IMR-90 (cell line): Measurements from ENCODE around the gene PCDHGA9. TPM values are rescaled to one million over a fixed set of nuclear protein-coding genes. Genes with fewer than 3 reads are reported as not detected.

Experiments
- ATAC-seq: fragments of 200-7000 bp; cut with Tn5 transposase; 2 replicates; pipeline ENCODE4 v1.9.1; 2020; ENCODE audit warnings: low read depth, mild to moderate bottlenecking, moderate library complexity
- BruUV-seq: library from RNA; stranded (reverse); fragments of 400-500 nt; replicated peaks from 2 replicates; lab custom pipeline; 2021; lab: Mats Ljungman, UMichigan
- CTCF ChIA-PET: fragments of 300-600 bp; formaldehyde crosslinking; extraction: SDS; loops from one replicate; lab custom pipeline; 2021; ENCODE audit warnings: antibody characterized with exemption; lab: Yijun Ruan, JAX
- POLR2A ChIA-PET: fragments of 300-600 bp; sonication (Branson Sonifier 250); formaldehyde crosslinking; loops from one replicate; lab custom pipeline; 2022; ENCODE audit warnings: antibody characterized with exemption; ENCODE audit not compliant: unreplicated experiment; lab: Charles Lee
- DNase-seq: peaks from one replicate; pipeline ENCODE4 v3.0.0; 2013
- H2AFZ ChIP-seq: replicated peaks from 2 replicates; pipeline ENCODE3; 2013; ENCODE audit warnings: low read length, mild to moderate bottlenecking; ENCODE audit not compliant: poor library complexity
- H2AK5ac ChIP-seq: 2 replicates; pipeline ENCODE4 v1.6.1; 2013; ENCODE audit warnings: low read depth, low read length, inconsistent platforms
- H2AK9ac ChIP-seq: replicated peaks from 2 replicates; pipeline ENCODE3; 2013; ENCODE audit warnings: mild to moderate bottlenecking, low read depth, low read length, moderate library complexity; ENCODE audit not compliant: poor library complexity
- H2BK120ac ChIP-seq: 2 replicates; pipeline ENCODE4 v1.6.1; 2013; ENCODE audit warnings: low read depth, low read length, inconsistent platforms
- H2BK15ac ChIP-seq: 3 replicates; pipeline ENCODE4 v1.6.1; 2013; ENCODE audit warnings: low read depth, low read length, inconsistent platforms
- H2BK20ac ChIP-seq: 2 replicates; pipeline ENCODE4 v1.6.1; 2013; ENCODE audit warnings: low read depth, mild to moderate bottlenecking, inconsistent platforms, low read length, moderate library complexity
- H2BK5ac ChIP-seq: 2 replicates; pipeline ENCODE4 v1.6.1; 2013; ENCODE audit warnings: mild to moderate bottlenecking, low read depth, low read length, inconsistent platforms; ENCODE audit not compliant: poor library complexity, severe bottlenecking
- H3K14ac ChIP-seq: replicated peaks from 2 replicates; pipeline ENCODE4 v1.6.1; 2013; ENCODE audit warnings: low read depth, low read length, inconsistent platforms
- H3K18ac ChIP-seq: 2 replicates; pipeline ENCODE4 v1.6.1; 2013; ENCODE audit warnings: low read depth, low read length, control low read depth
- H3K23ac ChIP-seq: 2 replicates; pipeline ENCODE4 v1.6.1; 2013; ENCODE audit warnings: low read depth, low read length, inconsistent platforms
- H3K27ac ChIP-seq: 2 replicates; pipeline ENCODE4 v1.5.1; 2013; ENCODE audit warnings: mild to moderate bottlenecking, control low read depth, low read length; ENCODE audit not compliant: insufficient read depth
- H3K27me3 ChIP-seq: 2 replicates; pipeline ENCODE4 v1.6.1; 2013; ENCODE audit warnings: low read length; ENCODE audit not compliant: control insufficient read depth, insufficient read depth
- H3K36me3 ChIP-seq: 2 replicates; pipeline ENCODE4 v1.6.1; 2013; ENCODE audit warnings: low read length, mixed read lengths; ENCODE audit not compliant: control insufficient read depth, insufficient read depth
- H3K4ac ChIP-seq: 2 replicates; pipeline ENCODE4 v1.6.1; 2013; ENCODE audit warnings: low read depth, low read length, inconsistent platforms
- H3K4me1 ChIP-seq: 2 replicates; pipeline ENCODE4 v1.6.1; 2013; ENCODE audit warnings: low read length, mixed read lengths; ENCODE audit not compliant: control insufficient read depth, insufficient read depth
- H3K4me2 ChIP-seq: 2 replicates; pipeline ENCODE4 v1.6.1; 2013; ENCODE audit warnings: low read depth, mild to moderate bottlenecking, control low read depth, low read length, moderate library complexity
- H3K4me3 ChIP-seq: 2 replicates; pipeline ENCODE4 v1.5.1; 2013; ENCODE audit warnings: low read depth, mild to moderate bottlenecking, control low read depth, low read length, moderate library complexity; ENCODE audit not compliant: insufficient read depth
- H3K56ac ChIP-seq: 2 replicates; pipeline ENCODE4 v1.6.1; 2013; ENCODE audit warnings: low read length, inconsistent platforms; ENCODE audit not compliant: insufficient read depth; ENCODE audit errors: extremely low read depth
- H3K79me1 ChIP-seq, 2 experiments: 2 replicates each; pipeline ENCODE4 v1.6.1; 2013; ENCODE audit warnings: low read length in 2 of 2, inconsistent platforms in 1 of 2, low read depth in 1 of 2
- H3K9ac ChIP-seq: 2 replicates; pipeline ENCODE4 v1.6.1; 2013; ENCODE audit warnings: low read depth, low read length, control low read depth
- H3K9me1 ChIP-seq: 2 replicates; pipeline ENCODE4 v1.6.1; 2013; ENCODE audit warnings: low read length, inconsistent platforms; ENCODE audit not compliant: insufficient read depth
- H3K9me3 ChIP-seq: 2 replicates; pipeline ENCODE4 v1.6.1; 2013; ENCODE audit warnings: low read length; ENCODE audit not compliant: control insufficient read depth, insufficient read depth
- H4K20me1 ChIP-seq: 2 replicates; pipeline ENCODE4 v1.6.1; 2013; ENCODE audit warnings: low read length, inconsistent platforms; ENCODE audit not compliant: insufficient read depth
- H4K5ac ChIP-seq: 2 replicates; pipeline ENCODE4 v1.6.1; 2013; ENCODE audit warnings: mild to moderate bottlenecking, low read depth, low read length, control low read depth
- H4K8ac ChIP-seq, 2 experiments: 2 replicates each; pipeline ENCODE4 v1.6.1; 2013; ENCODE audit warnings: low read depth in 2 of 2, low read length in 2 of 2, control low read depth in 1 of 2, inconsistent platforms in 1 of 2
- H4K91ac ChIP-seq: 2 replicates; pipeline ENCODE4 v1.6.1; 2013; ENCODE audit warnings: low read depth, low read length, inconsistent platforms; ENCODE audit not compliant: insufficient read depth
- BHLHE40 ChIP-seq: fragments of 150-350 bp; IDR thresholded peaks from 2 replicates; pipeline ENCODE4 v1.6.1; 2016; ENCODE audit warnings: mild to moderate bottlenecking, low read depth, low read length
- FOS ChIP-seq: fragments of 150-350 bp; IDR thresholded peaks from 2 replicates; pipeline ENCODE4 v1.6.1; 2016; ENCODE audit warnings: low read depth, low read length
- MAZ ChIP-seq: IDR thresholded peaks from 2 replicates; pipeline ENCODE4 v1.6.1; 2012; ENCODE audit warnings: low read depth, mild to moderate bottlenecking, low read length, improper control_type of control experiment, moderate library complexity, borderline replicate concordance
- MXI1 ChIP-seq: IDR thresholded peaks from 2 replicates; pipeline ENCODE4 v1.6.1; 2012; ENCODE audit warnings: low read depth, mild to moderate bottlenecking, low read length, moderate library complexity, borderline replicate concordance
- POLR2A ChIP-seq: IDR thresholded peaks from 2 replicates; pipeline ENCODE4 v1.6.1; 2012; ENCODE audit warnings: mild to moderate bottlenecking, low read depth, low read length
- RCOR1 ChIP-seq: IDR thresholded peaks from 2 replicates; pipeline ENCODE4 v1.6.1; 2012; ENCODE audit warnings: mild to moderate bottlenecking, low read length, improper control_type of control experiment; ENCODE audit not compliant: insufficient replicate concordance
- RFX5 ChIP-seq: IDR thresholded peaks from 2 replicates; pipeline ENCODE4 v1.8.0; 2012; ENCODE audit warnings: low read depth, mild to moderate bottlenecking, low read length, moderate library complexity
- WGBS, 2 experiments: methylation state at CpG; one replicate each; pipeline versions ENCODE4 v1.1.5 to v1.1.7; 2013; ENCODE audit warnings: missing lambda C conversion rate in 2 of 2; ENCODE audit not compliant: insufficient read length in 1 of 2; ENCODE audit errors: extremely low coverage in 2 of 2; 5-methylcytosine and 5-hydroxymethylcytosine counted together
- dilution Hi-C: fragments of 300-500 bp; cut with HindIII; formaldehyde crosslinking; loops from one replicate; pipeline ENCODE4 v1.14.3; 2018; ENCODE audit warnings: low sequenced_read_pairs; ENCODE audit not compliant: unreplicated experiment
- in situ Hi-C: fragments of 300-500 bp; cut with MboI; formaldehyde crosslinking; loops from 3 replicates; pipeline ENCODE4 v1.14.3; 2019; ENCODE audit warnings: low sequenced_read_pairs, inconsistent platforms, mixed read lengths
- intact Hi-C: fragments of 100-400 bp; cut with micrococcal nuclease; formaldehyde crosslinking; loops from 2 replicates; pipeline ENCODE4 v1.10.0; 2022
- polyA plus RNA-seq, 3 experiments: library from polyadenylated mRNA; depleted of rRNA; stranded (reverse); fragments of >200 nt; gene quantifications; 2 replicates each; pipeline ENCODE4 v1.2.3, GENCODE V29; 2012; ENCODE audit warnings: low replicate concordance in 1 of 3
- total RNA-seq: library from RNA; depleted of rRNA; stranded (reverse); fragments of >200 nt; gene quantifications from 2 replicates; pipeline ENCODE4 v1.2.3, GENCODE V29; 2012
- TF ChIP-seq, protein P1 (sequence below): fragments of 150-350 bp; IDR thresholded peaks from 2 replicates; pipeline ENCODE4 v1.6.1; 2017; ENCODE audit warnings: mild to moderate bottlenecking, antibody characterized with exemption, low read length, low read depth
- TF ChIP-seq, protein P2 (sequence below): fragments of 150-350 bp; IDR thresholded peaks from 2 replicates; pipeline ENCODE4 v1.6.1; 2016; ENCODE audit warnings: low read depth, mild to moderate bottlenecking, low read length, moderate library complexity, borderline replicate concordance

The PCDHGA9 gene
- total and polyA plus RNA-seq, 2 of the 4 experiments (the other 2 are of a cell fraction): 1.8 to 4.5 TPM

DNA sequence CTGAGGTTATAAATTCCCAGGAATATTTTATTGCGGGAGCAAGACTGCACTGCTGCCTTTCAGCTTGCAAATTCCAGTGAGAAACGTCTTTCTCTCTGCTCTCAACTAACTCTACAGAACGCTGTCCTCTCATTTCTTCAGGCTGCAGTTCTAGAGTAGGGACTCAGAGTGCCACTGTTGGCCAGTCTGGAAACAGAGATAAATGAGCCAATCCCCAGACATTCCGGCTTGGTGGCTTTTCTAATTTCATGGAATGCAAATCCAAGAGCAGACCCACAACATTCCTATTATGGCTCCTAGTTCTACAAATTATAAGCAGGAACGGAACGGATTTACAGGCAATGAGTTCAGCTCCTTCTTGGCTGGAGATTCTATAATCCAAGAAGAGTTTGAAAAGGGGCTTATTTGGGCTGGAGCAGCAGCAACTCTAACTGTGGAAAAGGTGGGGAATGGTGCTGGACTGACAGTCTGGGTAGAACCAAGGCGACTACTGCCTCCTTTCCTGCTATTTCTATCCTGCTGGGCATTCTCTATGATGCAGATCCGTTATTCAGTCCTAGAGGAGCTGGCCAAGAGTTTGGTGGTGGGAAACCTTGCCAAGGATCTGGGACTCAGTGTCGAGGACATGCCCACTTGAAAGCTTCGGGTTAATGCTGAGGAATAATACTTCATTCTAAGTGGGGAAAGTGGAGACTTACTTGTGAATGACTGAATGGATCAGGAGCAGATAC is 37.0 kb downstream of the PCDHGA9 start:
- Histone ChIP-seq H4K91ac (no peak overlapping the region), H3K18ac (no peak overlapping the region), H3K4ac (no peak overlapping the region), H2AK5ac (no peak overlapping the region), H3K27ac (no peak overlapping the region), H4K8ac (no peak overlapping the region), H3K56ac (no peak overlapping the region), H3K9me1 (no peaks in the 10 kb centered on the region), H3K4me3 (no peak overlapping the region), H2AK9ac (no peak overlapping the region), H4K5ac (no peak overlapping the region), H3K4me1 (peaks cover 2% of the 10 kb centered on the region; the same call in 1 of the 2 replicates), H2BK20ac (no peak overlapping the region), H3K27me3 (no peaks in the 10 kb centered on the region), H3K4me2 (no peak overlapping the region), H3K14ac (no peak overlapping the region), H4K20me1 (no peaks in the 10 kb centered on the region), H3K23ac (no peak overlapping the region), H3K79me1 (peaks cover 24 to 30% of the 10 kb centered on the region in 2 experiments), H3K9me3 (peaks cover 10% of the 10 kb centered on the region; the same call in 1 of the 2 replicates), H2BK5ac (no peak overlapping the region), H2AFZ (no peak overlapping the region), H2BK15ac (no peak overlapping the region), H2BK120ac (no peak overlapping the region), H3K9ac (no peak overlapping the region), H3K36me3 (peaks cover 11% of the 10 kb centered on the region)
- WGBS, 2 experiments: 76% methylated on average over 3 of the region's 10 CpGs; no CpG with 5 or more reads in 1 of the 2 experiments
- CTCF ChIA-PET: interaction anchor here (0.6 kb wide), 2 partner anchors 72 to 118 kb away, joined by 3 to 5 read pairs; no protein-coding TSS in a partner anchor
- DNase-seq: no peak
- POLR2A ChIA-PET: no interaction called here
- in situ Hi-C loops (no loop called here), intact Hi-C loops (no loop called here), dilution Hi-C loops (no loop called here)
- TF ChIP-seq, protein P1, sequence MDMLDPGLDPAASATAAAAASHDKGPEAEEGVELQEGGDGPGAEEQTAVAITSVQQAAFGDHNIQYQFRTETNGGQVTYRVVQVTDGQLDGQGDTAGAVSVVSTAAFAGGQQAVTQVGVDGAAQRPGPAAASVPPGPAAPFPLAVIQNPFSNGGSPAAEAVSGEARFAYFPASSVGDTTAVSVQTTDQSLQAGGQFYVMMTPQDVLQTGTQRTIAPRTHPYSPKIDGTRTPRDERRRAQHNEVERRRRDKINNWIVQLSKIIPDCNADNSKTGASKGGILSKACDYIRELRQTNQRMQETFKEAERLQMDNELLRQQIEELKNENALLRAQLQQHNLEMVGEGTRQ: no peak
- TF ChIP-seq MAZ: no peak
- no peak for TF ChIP-seq POLR2A
- TF ChIP-seq MXI1: no peak
- no peak for TF ChIP-seq RCOR1
- no peak for TF ChIP-seq BHLHE40
- TF ChIP-seq FOS: no peak
- TF ChIP-seq, protein P2, sequence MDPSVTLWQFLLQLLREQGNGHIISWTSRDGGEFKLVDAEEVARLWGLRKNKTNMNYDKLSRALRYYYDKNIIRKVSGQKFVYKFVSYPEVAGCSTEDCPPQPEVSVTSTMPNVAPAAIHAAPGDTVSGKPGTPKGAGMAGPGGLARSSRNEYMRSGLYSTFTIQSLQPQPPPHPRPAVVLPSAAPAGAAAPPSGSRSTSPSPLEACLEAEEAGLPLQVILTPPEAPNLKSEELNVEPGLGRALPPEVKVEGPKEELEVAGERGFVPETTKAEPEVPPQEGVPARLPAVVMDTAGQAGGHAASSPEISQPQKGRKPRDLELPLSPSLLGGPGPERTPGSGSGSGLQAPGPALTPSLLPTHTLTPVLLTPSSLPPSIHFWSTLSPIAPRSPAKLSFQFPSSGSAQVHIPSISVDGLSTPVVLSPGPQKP: no peak
- TF ChIP-seq RFX5: no peak
- ATAC-seq: no peak
- BruUV-seq: no TSS peak
